ENCODE measurements around the gene SDCCAG8.

SDCCAG8 gene

DNA sequence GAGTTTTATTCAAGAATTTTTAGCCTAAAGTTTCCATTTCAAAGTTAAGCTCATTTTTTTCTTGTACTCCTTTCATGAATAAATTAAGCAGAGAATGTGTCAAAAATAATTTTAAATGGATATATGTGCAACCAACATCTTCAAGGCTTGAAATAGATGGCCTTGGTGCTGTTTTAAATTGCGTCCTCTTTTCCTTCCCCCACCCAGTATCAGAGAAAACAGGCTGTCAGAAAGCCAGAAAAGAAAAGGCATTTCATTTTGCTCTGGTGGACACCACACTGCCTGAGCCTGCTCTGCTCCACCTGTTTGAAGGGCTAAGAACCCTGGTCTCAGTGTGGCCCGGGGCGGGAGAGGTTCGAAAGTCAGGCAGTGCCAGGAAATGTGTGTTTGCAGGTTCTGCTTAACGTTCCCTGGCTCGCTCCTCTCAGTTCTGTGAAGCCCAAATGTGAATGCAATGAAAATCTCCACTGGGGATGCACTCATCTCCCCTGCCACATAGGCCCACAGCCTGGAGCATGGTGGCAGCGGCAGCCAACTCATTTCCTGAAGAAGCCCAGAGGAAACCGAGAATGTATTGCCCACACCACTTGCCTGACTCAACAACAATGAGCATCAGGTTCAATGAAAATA is 134.4 kb downstream of the SDCCAG8 start:
- DNase-seq: peak in 1 of 51 donors; percentile 19

DNA sequence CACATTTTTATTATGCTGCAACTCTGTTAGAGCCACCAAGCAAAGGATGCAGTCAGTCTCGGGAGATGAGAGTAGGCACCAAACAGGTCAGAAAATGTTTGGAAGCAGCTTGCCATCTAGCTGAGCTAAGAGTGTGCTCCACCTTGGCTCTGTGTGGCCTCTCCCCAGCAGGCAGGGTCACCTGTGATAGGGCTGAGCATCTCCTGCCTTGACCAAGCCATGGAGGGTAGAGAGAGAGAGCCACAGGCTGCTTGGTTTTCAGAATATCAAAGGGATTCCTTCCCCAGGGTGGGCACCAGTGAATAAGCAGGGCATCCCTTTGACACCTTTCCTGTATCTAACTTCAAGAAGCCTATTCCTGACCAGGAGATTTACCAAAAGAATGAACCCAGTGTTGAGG is 135.5 kb downstream of the SDCCAG8 start:
- no peak for DNase-seq

DNA sequence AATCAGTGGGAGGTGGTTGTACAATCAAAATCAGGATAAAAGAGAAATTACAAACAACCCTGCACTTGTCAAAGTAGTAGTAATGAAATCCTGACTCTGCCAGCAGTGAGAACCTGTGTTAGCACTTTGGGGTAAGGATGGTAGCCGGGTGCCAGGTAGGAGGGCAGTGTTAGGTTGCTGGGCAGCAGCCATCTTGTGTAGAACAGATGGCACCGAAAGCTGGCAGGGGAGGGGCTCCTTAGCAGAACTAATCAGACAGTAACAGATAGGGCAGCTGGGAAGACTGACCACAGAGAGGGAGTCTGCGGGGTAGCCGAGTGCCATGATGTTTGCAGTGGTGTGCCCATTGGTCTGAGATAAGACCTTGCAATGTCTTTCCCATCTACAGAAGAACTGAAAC is 137.3 kb downstream of the SDCCAG8 start:
- no peak for DNase-seq

DNA sequence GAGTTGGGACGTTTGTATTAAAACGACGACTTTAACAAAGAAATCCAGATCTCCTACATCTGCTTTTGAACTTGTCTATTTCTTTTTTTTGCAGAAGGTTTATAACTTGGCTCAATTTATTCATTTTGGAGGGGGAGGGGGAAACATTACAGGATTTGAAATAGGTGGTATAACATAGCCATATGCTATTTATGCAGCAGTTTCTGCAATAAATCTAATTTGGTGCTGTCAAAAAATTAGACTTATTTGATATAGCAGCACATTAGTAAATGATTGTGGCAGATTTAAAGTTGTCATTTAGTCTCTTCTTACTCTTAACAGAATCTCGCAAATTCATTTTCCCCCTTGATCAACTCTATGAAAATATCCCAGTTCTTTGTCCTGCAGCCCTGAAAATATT is 138.2 kb downstream of the SDCCAG8 start:
- no peak for DNase-seq

DNA sequence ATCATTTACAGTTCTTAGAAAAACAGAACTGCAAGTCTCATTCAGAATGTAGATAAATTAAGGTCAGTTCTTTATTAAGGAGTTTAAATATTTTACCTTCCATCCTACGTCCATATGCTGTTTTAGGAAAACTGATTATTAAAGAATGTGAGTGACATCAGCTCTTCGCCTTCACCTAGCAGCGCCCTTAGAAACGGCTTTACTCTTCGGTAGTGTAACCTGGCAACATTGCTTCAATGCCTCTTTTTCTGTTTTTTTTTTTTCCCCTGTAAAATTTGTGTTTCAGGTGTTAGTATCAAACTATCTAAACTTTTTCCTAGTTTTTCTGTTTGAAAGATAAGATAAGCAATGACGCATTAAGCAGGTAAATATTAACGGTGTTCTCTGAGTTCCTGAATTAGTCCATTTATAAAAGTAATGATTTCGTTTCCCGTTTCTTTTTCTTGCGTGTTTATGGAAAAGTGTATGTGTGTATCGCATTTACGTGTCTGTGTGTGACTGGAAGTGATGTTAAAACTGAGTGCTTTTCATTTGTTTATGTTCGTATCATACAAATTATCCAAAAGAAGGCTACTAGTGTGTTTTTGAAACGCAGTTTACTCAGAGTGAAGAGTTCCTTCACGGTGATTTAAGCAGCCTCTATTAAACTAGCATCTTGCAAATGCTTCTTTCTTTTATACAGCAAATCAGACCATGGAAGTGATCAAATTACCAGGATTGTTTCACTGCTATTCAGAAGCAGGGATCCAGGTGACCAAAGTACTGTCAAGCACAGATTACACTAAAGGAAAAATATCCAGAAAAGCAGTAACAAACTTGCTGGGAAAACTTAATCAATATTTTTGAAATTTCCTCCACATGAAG is 139.0 kb downstream of the SDCCAG8 start:
- no peak for DNase-seq

DNA sequence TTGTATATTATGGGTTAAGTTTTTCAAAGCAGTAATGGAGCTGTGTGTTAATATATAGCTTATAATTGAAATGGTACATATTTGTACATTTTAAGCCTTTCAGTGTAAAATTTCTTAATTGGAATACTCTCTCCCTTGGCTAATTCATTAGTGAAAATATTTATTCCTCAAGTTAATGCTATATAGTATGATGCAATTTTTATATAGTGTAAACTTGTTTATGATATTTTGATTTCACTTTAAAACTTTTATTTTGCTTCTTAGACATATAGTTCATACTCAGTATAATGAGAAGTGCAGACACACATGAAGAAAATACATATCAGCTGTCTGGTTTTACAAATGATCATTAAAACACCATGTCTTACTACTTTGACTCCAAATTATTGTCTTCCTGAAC is 140.6 kb downstream of the SDCCAG8 start:
- DNase-seq: no peak

DNA sequence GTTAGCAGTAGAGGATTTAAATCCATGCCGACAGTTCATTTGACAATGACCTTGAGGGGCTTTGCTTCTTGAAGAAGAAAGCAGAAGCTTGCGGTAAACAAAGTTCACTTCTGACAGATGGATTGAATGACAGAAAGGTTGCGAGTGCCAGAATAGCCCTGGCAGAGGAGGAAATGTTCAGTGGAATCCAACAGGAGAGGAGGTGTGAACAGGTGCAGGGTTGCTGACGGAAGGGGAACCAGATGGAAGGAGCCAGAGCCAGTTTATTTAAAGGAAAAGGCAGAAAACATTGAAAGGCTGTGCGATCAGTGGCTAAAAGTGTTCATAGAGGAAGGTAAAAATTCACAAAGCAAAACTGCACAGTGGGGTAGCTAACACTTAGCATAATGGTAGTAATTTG is 141.0 kb downstream of the SDCCAG8 start:
- DNase-seq: no peak

DNA sequence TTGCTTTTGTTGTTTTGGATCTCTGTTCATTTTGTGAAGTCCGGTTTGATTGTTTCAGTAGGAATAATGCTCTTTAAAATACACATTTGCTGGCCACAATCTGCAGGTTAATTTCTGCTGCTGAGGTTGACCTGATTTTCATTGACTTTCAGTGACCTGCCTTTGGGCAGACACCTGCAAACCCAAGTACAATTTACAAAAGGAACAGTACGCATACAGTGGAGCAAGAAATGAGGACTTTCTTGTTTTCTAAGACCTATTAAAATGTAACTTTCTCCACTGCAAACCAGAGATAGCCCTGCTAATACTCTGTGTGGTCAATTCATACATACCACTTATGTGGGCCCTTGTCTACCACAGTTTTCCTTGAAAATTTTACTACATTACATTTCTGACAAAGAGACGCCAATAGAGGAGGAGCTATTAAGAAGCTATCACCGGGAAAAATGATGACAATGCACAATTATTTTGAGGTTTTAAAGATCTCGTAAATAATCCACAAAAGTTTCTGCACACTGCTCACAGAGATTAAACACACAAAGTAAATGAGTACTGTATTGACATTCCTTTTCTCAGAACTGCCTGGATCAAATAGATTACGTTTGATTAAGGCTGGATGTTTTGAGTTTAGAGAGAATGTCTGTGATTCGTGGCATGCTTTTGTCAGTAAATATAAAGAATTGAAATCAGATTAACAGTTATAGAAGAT is 141.9 kb downstream of the SDCCAG8 start:
- DNase-seq: no peak

DNA sequence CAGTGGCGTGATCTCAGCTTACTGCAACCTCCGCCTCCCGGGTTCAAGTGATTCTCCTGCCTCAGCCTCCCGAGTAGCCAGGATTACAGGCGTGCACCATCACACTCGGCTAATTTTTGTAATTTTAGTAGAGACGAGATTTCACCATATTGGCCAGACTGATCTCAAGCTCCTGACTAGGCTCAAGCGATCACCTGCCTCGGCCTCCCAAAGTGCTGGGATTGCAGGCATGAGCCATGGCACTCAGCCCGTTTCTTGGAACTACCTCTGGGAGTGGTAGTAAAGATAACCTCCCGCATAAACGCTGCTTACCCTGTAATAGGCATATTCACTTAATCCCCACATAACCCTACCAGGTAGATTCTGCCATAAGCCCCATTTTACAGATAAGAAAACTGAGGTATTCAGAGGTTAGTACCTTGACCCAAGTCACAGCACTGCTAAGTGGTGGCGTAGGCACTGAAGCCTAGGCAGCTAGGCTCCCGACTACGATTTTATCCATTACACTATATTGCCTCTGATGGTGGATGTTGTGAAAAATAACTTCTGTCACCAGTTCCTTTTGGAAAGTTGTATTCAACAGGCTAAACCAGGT is 143.8 kb downstream of the SDCCAG8 start:
- DNase-seq: no peak

DNA sequence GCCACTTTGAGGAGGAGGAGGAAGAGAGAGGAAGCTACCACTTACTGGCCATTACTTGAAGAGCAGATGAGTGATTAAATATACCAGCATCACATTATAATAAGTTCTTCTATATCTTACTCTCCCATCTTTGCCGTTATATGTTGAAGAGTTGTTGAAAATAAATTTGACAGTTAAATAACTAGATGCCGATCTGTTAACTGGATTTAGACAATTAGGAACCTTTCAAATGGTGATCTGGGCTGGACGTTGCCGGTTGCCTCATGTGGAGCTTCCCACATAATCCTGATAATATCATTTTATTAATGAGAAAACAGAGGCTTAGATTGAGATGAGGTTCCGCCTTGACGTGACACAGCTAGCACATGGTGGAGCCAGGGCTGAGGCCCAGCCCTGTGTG is 147.0 kb downstream of the SDCCAG8 start:
- no peak for DNase-seq

DNA sequence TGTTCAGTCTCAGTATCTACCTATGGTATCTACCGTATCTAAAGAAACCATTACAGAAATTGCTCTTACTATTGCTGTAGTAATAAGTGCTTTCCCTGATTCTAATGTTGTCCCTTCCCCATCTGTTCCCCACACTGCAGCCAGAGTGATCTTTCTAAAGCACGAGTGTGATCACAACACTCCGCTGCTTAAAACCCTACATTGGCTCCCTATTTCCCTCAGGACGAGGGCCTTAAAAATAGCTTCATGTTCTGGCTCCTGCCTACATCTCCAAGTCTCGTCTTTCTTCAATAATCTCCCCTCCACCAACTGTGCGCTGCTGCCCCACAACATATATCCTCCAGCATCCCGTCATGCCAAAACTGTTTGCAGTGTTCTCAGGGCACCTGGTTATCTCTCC is 150.6 kb downstream of the SDCCAG8 start:
- no peak for DNase-seq

DNA sequence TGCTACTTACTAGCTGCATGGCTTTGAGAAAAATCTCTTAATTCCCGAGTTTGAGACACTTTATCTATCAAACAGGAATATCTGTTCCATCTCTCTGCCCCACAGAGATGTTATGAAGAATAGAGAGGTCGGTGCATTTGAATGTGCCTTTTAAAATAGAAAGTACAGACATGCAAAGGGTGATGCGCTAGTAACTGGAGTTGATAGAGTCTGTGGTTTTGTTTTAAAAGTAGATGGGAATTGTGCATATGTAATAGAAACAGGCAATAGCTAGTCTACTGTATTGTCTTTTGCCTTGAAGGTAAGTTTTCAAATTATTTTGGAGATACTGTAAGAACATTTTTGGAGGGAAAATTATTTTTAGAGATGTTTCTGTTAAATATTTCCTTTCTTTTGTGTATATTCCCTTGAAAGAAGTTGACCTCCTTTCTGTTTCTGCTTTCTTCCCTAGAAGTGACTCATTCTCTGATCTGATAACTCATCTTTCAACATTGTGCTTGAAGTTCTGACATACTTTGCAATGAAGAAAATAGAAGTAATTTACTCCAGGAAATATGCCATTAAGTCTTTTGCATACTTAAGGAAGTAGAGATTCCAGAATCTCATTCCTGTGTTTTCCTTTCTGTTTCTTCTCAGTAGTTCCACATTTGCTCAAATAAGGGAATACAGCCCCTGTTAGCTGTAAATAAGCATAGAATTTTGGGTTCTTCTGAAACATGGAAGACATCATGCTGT is 151.6 kb downstream of the SDCCAG8 start:
- no peak for DNase-seq

DNA sequence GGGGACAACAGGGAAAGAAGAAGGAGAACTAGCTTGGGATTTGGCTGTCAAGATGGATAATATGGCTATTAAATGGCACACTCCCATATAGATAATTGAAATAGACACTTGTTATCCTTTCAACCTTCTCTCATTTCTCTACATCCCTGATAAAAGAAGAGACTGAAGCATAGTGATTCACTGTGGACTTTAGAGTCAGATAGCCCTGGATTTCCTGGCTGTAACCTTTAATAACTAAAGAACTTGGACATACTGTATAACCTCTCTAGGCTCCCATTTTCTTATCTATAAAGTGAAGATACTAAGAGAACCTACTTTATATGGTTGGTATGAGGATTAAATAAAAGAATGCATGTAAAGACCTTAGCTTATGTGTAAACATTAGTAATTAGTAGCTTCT is 152.6 kb downstream of the SDCCAG8 start:
- no peak for DNase-seq

DNA sequence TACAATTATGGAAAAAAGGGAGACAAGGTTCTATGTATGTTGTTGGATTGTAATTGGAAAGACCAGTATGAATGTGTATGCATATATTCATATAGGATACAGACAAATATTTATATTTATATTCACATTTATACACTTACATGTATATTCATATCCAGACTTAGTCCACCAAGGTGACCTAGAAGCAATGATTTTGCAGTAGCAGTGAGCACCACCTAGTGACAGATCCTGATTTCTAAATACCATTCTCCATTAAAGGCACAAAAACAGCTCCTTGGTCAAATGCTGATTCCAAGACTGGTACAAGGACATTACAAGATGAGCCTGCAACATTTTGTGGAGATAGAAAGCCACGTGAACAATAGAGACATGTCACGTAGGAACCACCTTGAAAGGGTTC is 153.4 kb downstream of the SDCCAG8 start:
- DNase-seq: no peak

DNA sequence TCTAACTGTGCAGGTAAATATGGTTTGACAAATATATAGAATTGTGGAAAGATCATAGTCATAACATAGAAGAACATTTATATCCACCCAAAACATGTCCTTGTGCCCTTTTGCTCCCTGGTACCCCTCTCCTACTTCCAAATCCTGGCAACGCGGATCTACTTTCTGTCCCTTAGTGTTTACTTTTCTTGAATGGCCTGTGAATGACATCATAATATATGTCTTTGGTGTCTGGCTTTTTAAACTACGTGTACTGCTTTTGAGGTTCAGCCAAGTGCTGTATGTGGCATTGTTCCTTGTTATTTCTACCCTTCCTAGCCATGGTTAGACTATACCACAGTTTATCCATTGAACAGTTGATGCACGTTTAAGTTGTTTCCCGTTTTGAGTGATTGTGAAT is 155.6 kb downstream of the SDCCAG8 start:
- no peak for DNase-seq

DNA sequence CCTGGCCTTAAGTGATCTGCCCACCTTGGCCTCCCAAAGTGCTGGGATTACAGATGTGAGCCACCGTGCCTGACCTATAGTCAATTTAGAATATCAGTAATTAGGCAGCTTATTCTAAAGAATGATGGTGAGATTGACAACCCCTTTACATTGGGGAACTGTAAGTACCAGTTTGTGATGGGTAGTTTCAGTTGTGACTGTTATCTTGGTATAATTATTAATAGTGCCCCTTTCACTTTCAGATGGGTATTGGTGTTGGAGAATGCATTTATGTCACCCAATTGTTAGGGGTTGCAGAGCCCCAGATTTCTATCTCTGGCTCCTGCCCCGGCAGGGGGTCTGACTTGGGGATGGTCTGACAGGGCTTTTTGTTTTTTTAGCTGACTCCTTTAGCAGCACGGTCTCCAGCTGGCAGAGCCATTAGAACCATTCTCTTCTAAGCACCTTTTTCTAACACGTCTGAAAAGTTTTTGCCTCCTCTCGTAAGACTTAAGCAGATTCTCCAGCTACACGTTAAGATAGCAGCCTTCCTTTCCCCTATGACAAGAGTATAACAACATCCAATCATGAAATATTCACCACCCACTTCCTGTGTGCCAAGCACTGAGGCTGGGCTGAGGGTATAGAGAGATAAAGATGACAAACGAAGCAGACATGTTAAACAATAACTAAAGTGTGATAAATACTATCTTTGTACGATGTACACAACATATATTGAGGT is 157.8 kb downstream of the SDCCAG8 start:
- no peak for DNase-seq

DNA sequence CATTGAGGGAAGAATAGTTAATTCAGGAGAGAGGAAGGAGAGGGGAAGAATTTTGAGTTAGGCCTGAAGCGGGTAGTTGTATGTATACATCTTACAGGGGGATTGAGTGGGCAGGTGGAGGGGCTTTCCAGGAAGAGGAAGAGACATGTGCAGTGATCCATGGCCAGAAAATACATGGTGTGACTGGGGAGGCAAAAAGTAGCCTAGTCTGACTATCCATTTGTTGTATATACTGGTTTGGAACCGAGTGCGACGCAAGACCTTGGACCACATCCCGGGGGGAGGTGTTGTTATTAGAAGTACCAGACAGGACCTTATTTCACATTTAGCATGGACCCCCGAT is 158.3 kb downstream of the SDCCAG8 start:
- no peak for DNase-seq

DNA sequence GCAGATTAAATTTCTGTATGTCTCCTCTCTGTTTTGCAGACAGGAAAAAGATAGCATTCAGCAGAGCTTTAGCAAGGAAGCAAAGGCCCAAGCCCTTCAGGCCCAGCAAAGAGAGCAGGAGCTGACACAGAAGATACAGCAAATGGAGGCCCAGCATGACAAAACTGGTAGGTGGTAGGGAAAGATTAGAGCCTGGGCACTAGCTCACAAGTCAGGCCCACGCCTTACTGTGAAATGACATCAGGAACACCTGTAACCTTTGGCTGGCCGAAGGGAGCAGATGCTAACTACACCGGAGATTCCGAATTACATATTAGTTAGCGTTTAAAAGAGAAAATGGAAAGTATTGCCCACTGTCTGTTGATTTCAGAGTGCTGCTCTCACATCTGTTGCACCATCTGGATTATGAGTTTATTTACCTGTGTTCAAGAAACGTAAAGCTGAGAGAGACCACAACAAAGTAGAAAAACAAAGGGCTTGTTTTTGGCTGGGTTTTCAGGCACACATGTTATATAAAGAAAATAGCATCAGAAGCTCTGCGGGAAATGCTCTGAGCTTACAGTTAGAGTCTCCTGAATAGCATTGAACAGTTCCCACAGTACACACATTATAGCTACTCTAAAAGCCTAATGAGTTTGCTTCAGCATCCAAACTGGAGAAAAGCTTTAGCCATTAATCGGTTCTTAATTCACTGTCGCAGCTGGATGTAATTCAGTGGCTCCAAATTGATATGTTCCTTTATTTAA is 160.0 kb downstream of the SDCCAG8 start:
- peak in 1 of 51 donors; percentile 38 for DNase-seq

DNA sequence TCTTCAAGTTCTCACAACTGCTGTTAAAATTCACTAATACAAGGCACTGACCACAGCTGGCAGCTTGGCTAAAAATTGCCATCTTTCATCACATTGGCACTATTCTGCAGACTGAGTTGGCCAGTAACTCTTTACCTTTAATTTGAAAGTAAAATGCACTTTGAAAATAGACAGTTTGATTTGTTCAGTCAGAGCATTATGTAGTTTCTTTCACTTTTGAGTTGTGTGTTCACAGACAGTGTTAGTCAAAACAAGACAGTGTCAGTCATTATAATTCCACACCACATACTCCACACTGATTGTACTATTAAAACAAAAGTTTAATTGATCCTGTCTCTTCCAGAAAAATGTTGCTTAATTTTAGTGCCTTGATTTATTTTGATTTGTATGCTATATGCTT is 160.7 kb downstream of the SDCCAG8 start:
- DNase-seq: peak in 1 of 51 donors; percentile 38
